GM21447 (cell line): ENCODE measurements around the gene HCFC1R1.
A peak's percentile ranks its signal among the peaks of the same experiment; 100 is the strongest.

Experiments used
- ATAC-seq: cut with Tn5 transposase; IDR thresholded peaks from one replicate; pipeline ENCODE4 v1.9.1; 2021; ENCODE audit not compliant: unreplicated experiment

Gene HCFC1R1

DNA sequence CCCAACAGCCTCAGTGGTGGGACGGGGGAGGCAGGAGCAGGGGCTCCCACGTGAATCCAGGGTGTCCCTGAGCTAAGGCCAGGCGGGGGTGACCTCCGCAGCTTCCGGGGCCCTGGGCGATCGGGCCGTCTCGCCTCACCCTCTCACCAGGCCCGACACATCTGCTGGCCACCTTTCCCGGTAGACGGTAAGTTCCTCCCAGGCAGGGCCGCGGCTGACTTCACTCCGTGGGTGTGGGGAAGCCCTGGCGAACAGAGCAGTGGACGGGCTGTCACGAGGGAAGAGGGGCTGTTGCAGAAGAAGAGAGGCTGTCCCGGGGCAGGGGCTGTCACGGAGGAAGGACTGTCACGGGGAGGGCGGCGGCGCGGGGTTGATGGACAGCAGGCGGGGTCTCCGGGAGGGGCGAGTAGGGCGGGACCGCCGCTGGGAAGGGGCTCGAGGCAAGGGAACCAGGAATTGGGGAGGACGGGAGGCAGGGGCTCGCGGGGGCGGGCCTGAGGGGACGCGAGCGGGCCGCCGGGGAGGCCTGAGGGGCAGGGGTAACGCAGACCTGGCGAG, 44.0 kb downstream of the HCFC1R1 start:
- peak; percentile 8 for ATAC-seq

DNA sequence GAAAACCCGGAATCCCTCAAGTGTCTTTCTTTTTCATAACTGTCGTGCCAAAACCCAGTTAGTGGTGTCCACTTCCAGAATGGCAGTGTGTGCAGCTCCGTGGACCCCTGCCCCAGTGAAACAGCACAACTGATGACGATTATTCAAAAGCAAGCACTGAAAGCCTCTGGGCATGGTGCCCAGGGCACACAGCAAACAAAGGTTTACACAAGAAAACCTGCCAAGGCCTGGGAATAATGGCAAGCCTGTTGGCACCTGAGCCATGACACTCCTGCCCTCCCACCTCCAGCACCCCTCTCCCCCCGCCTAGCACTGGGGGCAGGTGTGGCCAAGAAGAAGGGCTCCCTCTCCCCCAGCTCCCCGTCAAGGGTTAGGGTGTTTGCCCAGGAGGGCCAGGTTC, 46.3 kb downstream of the HCFC1R1 start:
- no peak for ATAC-seq

DNA sequence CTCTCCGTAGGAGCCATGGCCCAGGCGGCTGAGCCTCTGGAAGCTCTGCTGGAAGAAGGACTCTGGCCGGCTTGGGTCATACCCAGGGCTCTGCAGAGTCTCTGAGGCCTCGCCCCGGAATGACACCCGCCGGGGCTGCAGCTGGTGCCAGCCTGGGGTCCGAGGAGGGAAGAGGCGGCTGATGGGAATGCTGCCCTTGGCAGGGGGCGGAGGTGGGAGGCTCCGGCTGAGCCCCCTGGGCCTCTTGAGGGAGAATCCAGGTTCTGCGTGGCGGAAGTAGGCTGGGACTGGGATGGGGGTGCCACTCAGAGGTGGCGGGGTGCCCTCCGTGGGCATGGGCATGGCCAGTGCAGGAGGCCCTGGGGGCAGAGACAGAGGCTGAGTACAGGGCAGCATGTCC, 47.1 kb downstream of the HCFC1R1 start:
- no peak for ATAC-seq

DNA sequence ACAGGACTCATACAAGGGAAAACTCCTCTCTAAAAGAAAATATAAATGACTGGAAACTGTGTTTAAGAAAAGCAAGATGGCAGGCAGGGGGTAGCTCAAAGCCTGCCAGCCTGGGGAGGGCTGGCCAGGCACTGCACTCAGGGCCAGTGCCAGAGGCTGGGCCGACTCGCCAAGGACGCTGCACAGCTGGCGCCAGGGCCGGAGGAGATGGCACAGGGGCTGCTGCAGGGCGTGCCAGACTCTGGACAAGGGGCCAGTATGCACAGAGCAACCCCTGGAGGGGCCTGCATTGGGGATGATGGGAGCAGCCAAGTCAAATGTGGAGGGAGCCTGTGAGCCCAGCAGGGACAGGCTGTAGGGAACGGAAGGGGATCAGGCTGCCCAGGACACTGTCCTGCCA, 47.5 kb downstream of the HCFC1R1 start:
- no peak for ATAC-seq

DNA sequence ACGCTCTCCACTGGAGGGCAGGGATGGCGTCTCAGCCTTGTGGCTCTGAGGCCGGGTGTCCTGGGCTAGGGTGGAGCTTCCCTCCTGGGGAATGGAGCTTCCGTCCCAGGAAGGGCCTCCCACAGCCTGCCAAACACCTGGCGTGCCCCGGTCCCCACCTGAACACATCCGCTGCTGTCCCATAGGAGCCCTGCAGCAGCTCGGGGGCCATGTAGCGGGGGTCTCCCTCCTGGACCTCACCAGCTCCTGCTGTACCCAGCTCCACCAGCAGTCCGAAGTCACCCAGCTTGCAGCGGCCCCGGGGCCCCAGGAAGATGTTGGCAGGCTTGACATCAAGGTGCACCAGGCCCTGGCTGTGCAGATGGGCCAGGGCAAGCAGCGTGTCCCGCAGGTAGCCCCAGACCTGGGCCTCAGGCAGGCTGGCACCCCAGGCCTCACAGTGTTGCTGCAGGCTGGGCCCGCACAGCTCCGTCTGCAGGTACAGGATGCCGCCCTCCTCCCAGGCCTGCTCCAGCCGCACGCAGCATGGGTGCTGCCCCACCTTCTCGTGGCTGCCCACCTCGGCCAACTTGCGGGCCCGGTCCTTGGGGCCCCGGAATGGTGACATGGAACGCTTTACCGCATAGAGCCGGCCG, 48.5 kb downstream of the HCFC1R1 start:
- no peak for ATAC-seq

DNA sequence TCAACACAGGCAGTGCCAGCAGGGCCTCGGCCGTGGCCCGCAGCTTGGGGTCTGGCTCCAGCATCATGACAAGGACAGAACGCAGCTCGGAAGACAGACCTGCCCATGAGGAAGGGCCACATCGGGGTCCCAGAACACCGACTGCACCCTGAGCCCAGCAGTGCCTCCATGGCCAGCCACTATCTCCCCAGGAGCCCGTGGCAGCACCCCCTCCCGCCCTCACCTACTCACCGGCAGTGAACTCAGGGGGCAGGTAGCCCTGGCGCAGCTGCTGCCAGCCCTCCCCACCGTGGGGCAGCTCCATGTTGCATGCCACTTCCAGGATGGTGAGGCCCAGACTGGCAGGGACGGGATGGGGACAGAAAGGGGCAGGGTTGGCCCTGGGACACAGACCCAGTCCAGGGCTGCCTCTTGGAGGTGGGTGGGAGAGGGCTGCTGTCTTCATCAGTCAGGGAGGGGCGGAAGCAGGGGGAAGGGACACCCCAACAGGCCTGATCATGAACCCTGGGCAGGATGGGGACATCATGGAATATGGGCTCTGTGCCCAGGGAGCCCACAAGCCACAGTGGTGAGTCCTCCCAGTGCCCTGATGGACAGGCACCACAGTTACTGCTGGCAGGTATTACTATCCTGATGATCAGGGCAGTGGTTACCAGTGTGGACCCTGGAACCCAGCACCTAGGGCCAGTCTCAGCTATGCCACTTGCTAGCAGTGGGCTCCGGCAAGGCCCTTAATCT, 49.3 kb downstream of the HCFC1R1 start:
- ATAC-seq: no peak

DNA sequence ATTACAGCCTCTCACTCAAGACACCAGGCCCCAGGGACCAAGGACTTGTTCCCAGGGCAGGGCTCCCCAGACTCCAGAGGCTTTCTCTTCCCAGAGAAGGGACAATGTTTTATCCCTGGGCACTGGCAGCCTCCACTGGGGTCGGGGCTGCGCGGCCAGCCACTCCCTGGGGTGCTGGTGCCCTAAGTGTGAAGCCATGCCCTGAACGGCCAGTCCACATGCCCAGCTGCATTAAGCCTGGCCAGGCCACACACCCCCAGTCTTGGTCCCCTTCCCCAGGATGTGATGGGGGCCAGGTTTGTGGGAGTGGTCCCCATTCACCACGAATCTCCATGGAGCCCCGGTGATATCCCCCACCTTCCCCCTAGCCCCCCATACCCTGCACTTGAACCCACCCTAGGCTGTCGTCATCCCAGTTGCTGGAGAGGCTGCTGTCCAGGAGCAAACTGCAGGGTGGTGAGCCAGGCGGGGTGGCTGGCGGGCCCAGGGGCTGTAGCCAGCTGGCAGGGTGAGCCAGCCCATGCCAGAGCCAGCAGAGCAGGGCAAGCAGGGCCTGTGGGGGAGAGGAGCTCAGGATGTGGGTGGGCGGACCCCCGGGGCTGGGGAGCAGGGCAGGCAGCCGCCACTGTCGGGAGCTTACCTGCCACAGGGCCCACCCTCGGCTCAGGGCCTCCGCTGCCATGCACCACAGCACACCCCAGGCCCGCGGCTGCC, 50.0 kb downstream of the HCFC1R1 start:
- ATAC-seq: no peak

DNA sequence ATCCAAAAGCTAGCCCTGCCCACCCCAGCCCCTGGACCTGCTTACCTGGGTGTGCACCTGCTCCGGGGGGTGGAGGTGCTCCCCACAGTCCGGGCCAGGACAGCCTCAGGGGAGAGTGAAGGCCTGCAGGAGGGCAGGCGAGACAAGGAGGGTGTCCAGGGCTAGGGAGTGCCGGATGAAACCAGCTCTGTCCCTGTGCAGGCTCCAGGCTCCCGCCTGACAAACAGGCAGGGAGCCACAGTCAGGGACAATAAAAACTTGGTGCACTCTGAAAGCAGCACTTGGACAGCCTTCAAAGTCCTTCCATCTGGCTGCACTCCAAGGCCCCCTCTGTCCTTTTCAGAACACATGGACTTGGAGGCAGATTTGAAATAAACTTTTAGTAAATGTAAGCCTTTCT, 50.6 kb downstream of the HCFC1R1 start:
- ATAC-seq: no peak
